Cardiac muscle cell (in vitro differentiated cells and primary cell): ENCODE data around the gene CRYBG1. TPM values are rescaled to one million over a fixed set of nuclear protein-coding genes. Genes with fewer than 3 reads are reported as not detected.

Source experiments
- DNase-seq, 2 donors: peaks; one replicate each; pipeline versions ENCODE4 v3.0.0 to v3.0.0-alpha.2; 2010 to 2017; ENCODE audit warnings: low read depth in 1 of 2, low spot score in 1 of 2
- H3K27ac ChIP-seq: fragments of 200-600 bp; sonication (generic); 2 replicates; pipeline ENCODE4 v1.5.1; 2016
- H3K27me3 ChIP-seq: fragments of 200-600 bp; sonication (generic); 2 replicates; pipeline ENCODE4 v1.6.0; 2016; ENCODE audit warnings: control low read depth
- H3K36me3 ChIP-seq: fragments of 200-600 bp; sonication (generic); 2 replicates; pipeline ENCODE4 v1.5.1; 2016; ENCODE audit warnings: control low read depth
- H3K4me1 ChIP-seq: fragments of 200-600 bp; sonication (generic); 2 replicates; pipeline ENCODE4 v1.8.1; 2017; ENCODE audit warnings: low read depth, mild to moderate bottlenecking, mixed run types
- H3K4me3 ChIP-seq: fragments of 200-600 bp; sonication (generic); 2 replicates; pipeline ENCODE4 v1.5.1; 2016; ENCODE audit warnings: mild to moderate bottlenecking
- H3K9me3 ChIP-seq: fragments of 200-600 bp; sonication (generic); 2 replicates; pipeline ENCODE4 v1.5.1; 2017; ENCODE audit warnings: low read depth, mild to moderate bottlenecking, control low read depth
- CTCF ChIP-seq: IDR thresholded peaks from 2 replicates; pipeline ENCODE4 v1.5.1; 2012; ENCODE audit warnings: low read depth, mild to moderate bottlenecking, low read length
- polyA plus RNA-seq: library from polyadenylated mRNA; unstranded; fragments of >200 nt; fragmentation: Nextera tagmentation; extraction: Ambion mirVana; gene quantifications from 2 replicates; pipeline ENCODE4 v1.2.1, GENCODE V29; 2016
- total RNA-seq: library from RNA; depleted of rRNA; stranded (reverse); fragments of >200 nt; gene quantifications from 2 replicates; pipeline ENCODE4 v1.2.3, GENCODE V29; 2016

Gene CRYBG1
- total and polyA plus RNA-seq, 2 experiments from 2014 or later = 0.22 TPM; not detected in 1

- no peak for TF ChIP-seq CTCF
- Histone ChIP-seq H3K36me3 (no peaks in the 10 kb centered on the region), H3K4me1 (peaks cover 3% of the 10 kb centered on the region), H3K4me3 (no peak overlapping the region), H3K27me3 (no peaks in the 10 kb centered on the region), H3K27ac (no peak overlapping the region), H3K9me3 (no peaks in the 10 kb centered on the region)
- no peak for DNase-seq
These were observed 25.0 kb downstream of the CRYBG1 start for GRCh38 chr6:106385530-106385929.

GRCh38 chr6:106387875-106388274 lies 27.4 kb downstream of the CRYBG1 start:
- TF ChIP-seq CTCF = no peak
- H3K36me3 ChIP-seq = no peaks in the 10 kb centered on the region
- no peaks in the 10 kb centered on the region for H3K9me3 ChIP-seq
- H3K27ac ChIP-seq = no peak overlapping the region
- no peaks in the 10 kb centered on the region for H3K27me3 ChIP-seq
- no peak overlapping the region for H3K4me3 ChIP-seq
- no peaks in the 10 kb centered on the region for H3K4me1 ChIP-seq
- DNase-seq = no peak

GRCh38 chr6:106390088-106390487 lies 29.6 kb downstream of the CRYBG1 start:
- Histone ChIP-seq H3K4me3 (no peak overlapping the region), H3K27me3 (no peaks in the 10 kb centered on the region), H3K36me3 (no peaks in the 10 kb centered on the region), H3K9me3 (no peaks in the 10 kb centered on the region), H3K4me1 (no peaks in the 10 kb centered on the region), H3K27ac (no peak overlapping the region)
- no peak for TF ChIP-seq CTCF
- no peak for DNase-seq

GRCh38 chr6:106396426-106397220 lies 36.1 kb downstream of the CRYBG1 start:
- Histone ChIP-seq H3K27me3 (no peaks in the 10 kb centered on the region), H3K9me3 (no peaks in the 10 kb centered on the region), H3K27ac (no peak overlapping the region), H3K36me3 (no peaks in the 10 kb centered on the region), H3K4me1 (no peaks in the 10 kb centered on the region), H3K4me3 (no peak overlapping the region)
- TF ChIP-seq CTCF = no peak
- DNase-seq = no peak

GRCh38 chr6:106397431-106397830 lies 36.9 kb downstream of the CRYBG1 start:
- no peak for TF ChIP-seq CTCF
- H3K36me3 ChIP-seq = no peaks in the 10 kb centered on the region
- H3K9me3 ChIP-seq = no peaks in the 10 kb centered on the region
- no peak for DNase-seq
- no peak overlapping the region for H3K4me3 ChIP-seq
- H3K27ac ChIP-seq = no peak overlapping the region
- no peaks in the 10 kb centered on the region for H3K27me3 ChIP-seq
- no peaks in the 10 kb centered on the region for H3K4me1 ChIP-seq
